ENCODE data around the gene EBLN2. TPM values are rescaled to one million over a fixed set of nuclear protein-coding genes. Genes with fewer than 3 reads are reported as not detected.

Gene EBLN2
- polyA plus RNA-seq (2011; rRNA removed) (2.1 and 3.2 TPM in 2 replicates), polyA minus RNA-seq (2011; rRNA and poly(A)+ RNA removed) (8.3 and 9.3 TPM in 2 replicates)

- no peaks in the 10 kb centered on the region for H3K27me3 ChIP-seq (ENCODE audit: control insufficient read depth, insufficient read depth, low read length)
- H3K27ac ChIP-seq (ENCODE audit: low read depth, low read length): no peak within 1 kb of the TSS
- no peak for TF ChIP-seq CTCF (IDR thresholded peaks at IDR 0.05; ENCODE audit: low read depth, low read length)
- DNase-seq (ENCODE audit: low read depth, low spot score): no peak
- no peaks in the 10 kb centered on the region for H3K9me3 ChIP-seq (ENCODE audit: control insufficient read depth, insufficient read depth, low read length)
- CTCF ChIA-PET: no interaction called here
- H3K4me3 ChIP-seq (ENCODE audit: low read depth, low read length): no peak within 1 kb of the TSS
- POLR2A ChIA-PET: no interaction called here
Measured at GRCh38 chr3:73061416-73061815, at the start of gene EBLN2. Gene EBLN2, plus strand, starts transcription at chr3:73061659. Its CDS starts 423 bp downstream, at chr3:73062082.

- POLR2A ChIA-PET: no interaction called here
- TF ChIP-seq CTCF (IDR thresholded peaks at IDR 0.05; ENCODE audit: low read depth, low read length): no peak
- Histone ChIP-seq H3K27me3 (ENCODE audit: control insufficient read depth, insufficient read depth, low read length) (no peaks in the 10 kb centered on the region), H3K4me3 (ENCODE audit: low read depth, low read length) (no peak overlapping the region), H3K27ac (ENCODE audit: low read depth, low read length) (no peak overlapping the region), H3K9me3 (ENCODE audit: control insufficient read depth, insufficient read depth, low read length) (no peaks in the 10 kb centered on the region)
- DNase-seq (ENCODE audit: low read depth, low spot score): no peak
- CTCF ChIA-PET: no interaction called here
Measured at GRCh38 chr3:73018298-73018697, 43.2 kb upstream of the EBLN2 start.

- no peaks in the 10 kb centered on the region for H3K27me3 ChIP-seq (ENCODE audit: control insufficient read depth, insufficient read depth, low read length)
- no peaks in the 10 kb centered on the region for H3K9me3 ChIP-seq (ENCODE audit: control insufficient read depth, insufficient read depth, low read length)
- no peak for DNase-seq (ENCODE audit: low read depth, low spot score)
- H3K27ac ChIP-seq (ENCODE audit: low read depth, low read length): no peak overlapping the region
- no peak for TF ChIP-seq CTCF (IDR thresholded peaks at IDR 0.05; ENCODE audit: low read depth, low read length)
- H3K4me3 ChIP-seq (ENCODE audit: low read depth, low read length): no peak overlapping the region
- ChIA-PET POLR2A (no interaction called here), CTCF (interaction anchor here (1.0 kb wide), 1 partner anchor 197 kb away, joined by 3 read pairs; no protein-coding TSS in a partner anchor)
Measured at GRCh38 chr3:73018790-73019441, 42.5 kb upstream of the EBLN2 start.

- no peak for DNase-seq (ENCODE audit: low read depth, low spot score)
- no peak overlapping the region for H3K4me3 ChIP-seq (ENCODE audit: low read depth, low read length)
- TF ChIP-seq CTCF (IDR thresholded peaks at IDR 0.05; ENCODE audit: low read depth, low read length): no peak
- H3K27ac ChIP-seq (ENCODE audit: low read depth, low read length): no peak overlapping the region
- CTCF ChIA-PET: no interaction called here
- POLR2A ChIA-PET: interaction anchor here (0.6 kb wide), 1 partner anchor 110 kb away, joined by 5 read pairs; no protein-coding TSS in a partner anchor
- H3K27me3 ChIP-seq (ENCODE audit: control insufficient read depth, insufficient read depth, low read length): no peaks in the 10 kb centered on the region
- no peaks in the 10 kb centered on the region for H3K9me3 ChIP-seq (ENCODE audit: control insufficient read depth, insufficient read depth, low read length)
Measured at GRCh38 chr3:73021301-73021835, 40.1 kb upstream of the EBLN2 start.

- no peak for TF ChIP-seq CTCF (IDR thresholded peaks at IDR 0.05; ENCODE audit: low read depth, low read length)
- no peak overlapping the region for H3K27ac ChIP-seq (ENCODE audit: low read depth, low read length)
- no peaks in the 10 kb centered on the region for H3K9me3 ChIP-seq (ENCODE audit: control insufficient read depth, insufficient read depth, low read length)
- CTCF ChIA-PET: interaction anchor here (1.6 kb wide), 1 partner anchor 87 kb away, joined by 4 read pairs; no protein-coding TSS in a partner anchor
- no peak overlapping the region for H3K4me3 ChIP-seq (ENCODE audit: low read depth, low read length)
- H3K27me3 ChIP-seq (ENCODE audit: control insufficient read depth, insufficient read depth, low read length): no peaks in the 10 kb centered on the region
- no peak for DNase-seq (ENCODE audit: low read depth, low spot score)
- POLR2A ChIA-PET: no interaction called here
Measured at GRCh38 chr3:73024836-73025235, 36.6 kb upstream of the EBLN2 start.
